DOHH2 (cell line): ENCODE measurements around the gene GATC.

Source experiments
- EZH2phosphoT487 ChIP-seq: fragments of 200-600 bp; sonication (generic); IDR thresholded peaks from 2 replicates; pipeline ENCODE4 v1.6.1; 2017; ENCODE audit warnings: borderline replicate concordance, mild to moderate bottlenecking, antibody characterized with exemption, low read length, moderate library complexity, mixed read lengths
- TF ChIP-seq, protein P1 (sequence below): fragments of 200-600 bp; sonication (generic); IDR thresholded peaks from one replicate; pipeline ENCODE4 v1.5.1; 2014; ENCODE audit warnings: antibody characterized with exemption, mild to moderate bottlenecking, low read depth, low read length; ENCODE audit not compliant: poor library complexity, severe bottlenecking

DNA sequence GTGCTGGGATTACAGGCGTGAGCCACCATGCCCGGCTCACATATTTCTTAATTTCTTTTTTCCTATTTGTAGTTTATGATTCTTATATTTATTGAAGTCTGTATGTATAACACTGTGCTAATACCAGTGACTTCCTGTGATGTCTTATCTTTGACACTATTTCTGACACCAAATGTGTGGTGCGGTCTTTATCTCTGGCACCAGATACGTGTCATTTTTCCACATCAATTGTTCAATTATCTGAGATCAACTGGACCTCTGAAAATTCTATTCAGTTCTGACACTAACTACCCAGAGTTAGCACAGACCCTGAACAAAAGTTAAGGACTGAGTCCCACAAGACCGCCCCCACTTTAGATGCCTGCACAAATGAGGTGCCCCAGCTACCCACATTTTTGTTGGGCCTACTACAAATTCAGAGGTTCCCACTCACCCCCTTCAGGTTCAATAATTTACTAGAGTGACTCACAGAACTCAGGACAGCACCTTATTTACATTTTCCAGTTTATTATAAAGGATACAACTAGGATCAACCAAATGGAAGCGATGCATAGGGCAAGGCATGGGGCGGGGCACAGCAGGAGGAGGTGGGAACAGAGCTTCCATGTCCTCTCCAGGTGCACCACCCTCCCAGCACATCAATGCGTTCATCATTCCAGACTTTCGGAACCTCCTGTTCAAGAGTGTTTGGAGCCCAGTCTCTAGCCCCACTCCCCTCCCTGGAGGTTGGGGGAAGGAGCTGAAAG is 35.0 kb downstream of the GATC start:
- TF ChIP-seq, protein P1, sequence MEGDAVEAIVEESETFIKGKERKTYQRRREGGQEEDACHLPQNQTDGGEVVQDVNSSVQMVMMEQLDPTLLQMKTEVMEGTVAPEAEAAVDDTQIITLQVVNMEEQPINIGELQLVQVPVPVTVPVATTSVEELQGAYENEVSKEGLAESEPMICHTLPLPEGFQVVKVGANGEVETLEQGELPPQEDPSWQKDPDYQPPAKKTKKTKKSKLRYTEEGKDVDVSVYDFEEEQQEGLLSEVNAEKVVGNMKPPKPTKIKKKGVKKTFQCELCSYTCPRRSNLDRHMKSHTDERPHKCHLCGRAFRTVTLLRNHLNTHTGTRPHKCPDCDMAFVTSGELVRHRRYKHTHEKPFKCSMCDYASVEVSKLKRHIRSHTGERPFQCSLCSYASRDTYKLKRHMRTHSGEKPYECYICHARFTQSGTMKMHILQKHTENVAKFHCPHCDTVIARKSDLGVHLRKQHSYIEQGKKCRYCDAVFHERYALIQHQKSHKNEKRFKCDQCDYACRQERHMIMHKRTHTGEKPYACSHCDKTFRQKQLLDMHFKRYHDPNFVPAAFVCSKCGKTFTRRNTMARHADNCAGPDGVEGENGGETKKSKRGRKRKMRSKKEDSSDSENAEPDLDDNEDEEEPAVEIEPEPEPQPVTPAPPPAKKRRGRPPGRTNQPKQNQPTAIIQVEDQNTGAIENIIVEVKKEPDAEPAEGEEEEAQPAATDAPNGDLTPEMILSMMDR = no peak
- TF ChIP-seq EZH2phosphoT487 = no peak
